Subcutaneous abdominal adipose tissue (tissue), 5 donors: ENCODE results near the gene GINS1.

Source experiments
- H3K27ac ChIP-seq: one replicate; pipeline ENCODE4 v1.7.0; 2013; ENCODE audit warnings: low read depth, mild to moderate bottlenecking, inconsistent platforms, low read length, moderate library complexity
- H3K27me3 ChIP-seq, 5 donors: one replicate each; pipeline ENCODE4 v1.7.0; 2013; ENCODE audit warnings: low read length in 5 of 5, inconsistent platforms in 1 of 5; ENCODE audit not compliant: control insufficient read depth in 5 of 5, insufficient read depth in 4 of 5
- H3K36me3 ChIP-seq, 5 donors: one replicate each; pipeline ENCODE4 v1.7.0; 2013; ENCODE audit warnings: low read length in 5 of 5; ENCODE audit not compliant: control insufficient read depth in 5 of 5, insufficient read depth in 5 of 5
- H3K4me1 ChIP-seq, 5 donors: one replicate each; pipeline ENCODE4 v1.7.0; 2013; ENCODE audit warnings: low read length in 5 of 5, mild to moderate bottlenecking in 3 of 5, moderate library complexity in 1 of 5; ENCODE audit not compliant: control insufficient read depth in 5 of 5, insufficient read depth in 5 of 5
- H3K4me3 ChIP-seq, 5 donors: one replicate each; pipeline ENCODE4 v1.7.0; 2013; ENCODE audit warnings: low read length in 5 of 5, low read depth in 1 of 5
- H3K9ac ChIP-seq, 5 donors: one replicate each; pipeline ENCODE4 v1.7.0; 2013; ENCODE audit warnings: low read length in 5 of 5, mild to moderate bottlenecking in 4 of 5, moderate library complexity in 3 of 5
- H3K9me3 ChIP-seq, 5 donors: one replicate each; pipeline ENCODE4 v1.7.0; 2013; ENCODE audit warnings: low read length in 5 of 5; ENCODE audit not compliant: control insufficient read depth in 5 of 5
- donor health status: healthy.
- donor health status: healthy.
- donor health status: healthy.
- donor health status: healthy.
- donor health status: healthy.

Gene GINS1

DNA sequence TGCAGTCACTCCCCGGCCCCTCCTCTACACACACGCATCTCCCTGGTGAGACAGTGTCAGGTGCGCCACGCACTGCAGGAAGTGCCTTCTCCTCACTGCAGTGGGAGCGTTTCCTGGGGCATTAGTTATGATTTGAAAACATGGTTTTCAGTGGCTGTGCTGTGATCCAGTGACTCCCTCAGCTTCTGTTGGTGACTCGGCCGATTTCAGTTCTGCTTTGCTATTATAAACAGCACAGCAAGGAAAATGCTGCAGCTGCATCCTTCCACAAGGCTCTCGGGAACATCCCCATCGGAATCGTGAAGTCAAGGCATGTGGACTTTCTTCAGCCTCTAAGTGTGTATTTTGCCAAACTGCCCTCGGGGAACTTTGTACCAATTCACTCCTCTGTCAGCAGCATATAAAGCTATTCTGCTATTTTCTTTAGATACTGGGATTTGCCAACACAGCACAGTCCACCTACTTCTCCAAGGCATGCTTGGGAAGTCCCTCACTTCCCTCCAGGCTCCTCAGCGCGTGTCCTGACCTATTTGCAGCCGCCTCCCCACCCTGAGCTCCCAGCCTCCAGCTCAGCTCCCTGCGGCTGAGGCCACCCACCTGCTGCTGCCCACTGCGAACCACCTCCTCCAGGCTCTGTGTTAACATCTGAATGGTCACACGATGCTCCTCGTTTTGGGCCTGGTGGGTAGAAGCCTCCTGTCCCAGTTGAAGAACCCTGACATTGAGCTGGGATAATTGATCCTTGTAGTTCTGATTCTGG, 54.5 kb downstream of the GINS1 start:
- no peak overlapping the region for H3K9ac ChIP-seq
- H3K9me3 ChIP-seq: no peaks in the 10 kb centered on the region
- H3K4me3 ChIP-seq: no peak overlapping the region
- no peaks in the 10 kb centered on the region for H3K27me3 ChIP-seq
- H3K4me1 ChIP-seq: peaks cover 1 to 56% (median 19%) of the 10 kb centered on the region in 5 donors
- H3K27ac ChIP-seq: peak overlapping the region; percentile 37
- peaks cover 0 to 19% (median 11%) of the 10 kb centered on the region in 5 donors for H3K36me3 ChIP-seq

DNA sequence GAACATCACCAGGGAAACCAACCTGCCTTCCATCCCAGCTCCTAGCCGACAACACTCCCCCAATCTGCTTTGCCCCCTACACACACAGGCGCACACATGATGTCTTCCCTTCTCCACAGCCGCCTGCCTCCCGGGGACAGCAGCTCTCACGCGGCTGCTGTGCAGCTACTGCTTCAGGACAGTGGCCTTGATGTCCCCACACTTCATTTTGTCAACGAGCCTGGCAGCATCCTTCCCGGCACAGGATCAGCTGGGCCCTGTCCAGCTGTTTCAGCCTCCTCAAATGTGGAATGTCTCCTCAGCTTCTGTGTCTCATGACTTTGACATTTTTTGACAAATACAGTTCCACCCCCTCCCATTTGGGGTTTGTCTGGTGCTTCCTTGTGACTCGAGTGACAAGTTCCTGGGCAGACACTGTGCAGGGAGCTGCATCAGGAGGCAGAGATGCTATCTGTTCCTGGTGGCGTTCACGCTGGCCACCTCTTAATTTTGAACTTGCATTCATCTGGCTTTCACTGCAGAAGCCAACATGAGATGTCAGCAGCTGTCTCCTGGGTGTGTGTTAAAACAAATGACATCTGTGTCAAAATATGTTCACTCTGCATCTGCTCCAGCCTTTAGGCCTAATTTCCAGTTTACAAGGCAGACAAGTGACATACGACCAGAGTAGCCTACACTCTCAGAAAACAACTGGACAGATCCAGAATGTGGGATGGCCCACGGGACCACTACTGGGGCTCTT, 57.2 kb downstream of the GINS1 start:
- Histone ChIP-seq H3K36me3 (peaks cover 2 to 34% (median 21%) of the 10 kb centered on the region in 5 donors), H3K4me3 (no peak overlapping the region), H3K27me3 (no peaks in the 10 kb centered on the region), H3K27ac (no peak overlapping the region), H3K4me1 (peaks cover 0 to 34% (median 12%) of the 10 kb centered on the region in 5 donors), H3K9me3 (no peaks in the 10 kb centered on the region), H3K9ac (no peak overlapping the region)

DNA sequence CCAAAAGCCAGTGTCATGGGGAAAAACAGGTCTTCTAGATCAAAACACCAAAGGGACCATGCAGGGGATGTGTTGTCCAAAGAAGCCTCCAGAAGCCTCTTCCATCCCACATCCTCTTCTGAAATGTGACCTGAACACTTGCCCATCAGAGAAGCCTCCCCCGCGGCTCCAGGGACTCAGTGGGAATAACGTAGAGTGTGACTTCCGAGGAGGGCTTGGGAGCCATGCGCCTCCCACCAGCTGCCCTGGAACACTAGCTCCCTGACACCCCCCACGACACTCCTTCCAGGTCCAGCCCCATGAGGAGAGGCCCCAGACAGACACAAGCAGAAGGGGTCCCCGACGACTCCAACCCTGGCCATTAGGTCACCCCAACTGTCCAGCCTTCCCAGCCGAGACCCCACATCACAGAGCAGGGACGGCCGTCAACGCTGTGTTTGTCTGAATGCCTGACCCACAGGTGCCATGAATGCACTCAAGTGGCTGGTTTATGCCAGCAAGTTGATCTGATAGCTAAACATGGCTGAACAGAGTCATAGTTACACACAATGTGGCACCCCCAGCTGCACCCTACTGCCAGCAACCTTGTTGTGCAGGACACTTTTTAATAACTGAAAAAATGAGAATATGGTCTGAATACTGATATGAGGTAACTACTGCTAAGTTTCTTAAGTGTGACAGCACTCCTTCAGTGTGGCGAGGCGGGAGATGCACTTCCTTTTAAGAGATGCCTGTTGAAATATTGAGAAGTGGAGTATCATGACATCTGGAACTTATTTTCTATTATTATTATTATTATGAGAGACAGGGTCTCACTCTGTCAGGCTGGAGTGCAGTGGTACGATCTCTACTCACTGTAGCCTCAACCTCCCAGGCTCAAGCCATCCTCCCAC, 58.0 kb downstream of the GINS1 start:
- Histone ChIP-seq H3K27me3 (no peaks in the 10 kb centered on the region), H3K9ac (no peak overlapping the region), H3K9me3 (no peaks in the 10 kb centered on the region), H3K4me3 (no peak overlapping the region), H3K4me1 (peaks cover 0 to 26% (median 12%) of the 10 kb centered on the region in 5 donors), H3K27ac (no peak overlapping the region), H3K36me3 (peaks cover 2 to 37% (median 21%) of the 10 kb centered on the region in 5 donors)

DNA sequence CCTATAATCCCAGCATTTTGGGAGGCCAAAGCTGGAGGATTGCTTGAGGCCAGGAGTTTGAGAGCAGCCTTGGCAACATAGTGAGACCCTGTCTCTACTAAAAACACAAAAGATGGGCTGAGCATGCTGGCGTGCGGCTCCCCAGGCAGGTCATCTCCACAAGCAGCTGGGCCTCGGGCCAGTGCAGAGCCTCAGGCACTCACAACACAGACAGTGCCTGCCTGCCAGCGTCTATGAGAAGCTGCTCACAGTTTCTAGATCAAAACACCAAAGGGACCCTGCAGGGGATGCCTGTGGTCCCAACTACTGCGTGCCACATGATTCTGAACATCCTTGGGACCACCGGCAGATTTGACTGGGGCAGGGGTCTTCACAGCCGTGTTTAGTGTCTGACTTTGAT, 59.4 kb downstream of the GINS1 start:
- Histone ChIP-seq H3K27ac (no peak overlapping the region), H3K27me3 (no peaks in the 10 kb centered on the region), H3K36me3 (peaks cover 2 to 34% (median 14%) of the 10 kb centered on the region in 5 donors), H3K4me1 (peaks cover 0 to 18% (median 11%) of the 10 kb centered on the region in 5 donors), H3K9me3 (no peaks in the 10 kb centered on the region), H3K4me3 (no peak overlapping the region), H3K9ac (no peak overlapping the region)

DNA sequence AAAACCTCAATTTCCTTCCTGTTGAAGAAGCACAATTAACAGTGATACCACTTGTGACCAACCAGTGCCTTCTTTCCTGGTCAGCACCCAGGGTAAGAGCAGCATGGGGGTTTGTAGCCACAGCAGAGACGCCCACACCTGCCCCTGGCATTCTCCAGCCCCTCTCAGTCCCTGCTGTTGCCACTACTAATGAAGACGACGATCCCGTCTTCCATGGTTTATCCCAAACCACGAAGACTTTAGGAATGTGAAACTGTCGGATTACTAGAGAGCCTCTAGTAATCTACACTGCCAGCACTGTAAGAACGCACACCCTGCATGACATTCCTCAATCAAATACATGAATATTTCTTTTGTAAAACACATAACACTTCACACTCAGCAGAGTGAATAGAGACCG, 60.0 kb downstream of the GINS1 start:
- H3K4me1 ChIP-seq: peaks cover 0 to 18% (median 9%) of the 10 kb centered on the region in 5 donors
- H3K4me3 ChIP-seq: no peak overlapping the region
- H3K9ac ChIP-seq: no peak overlapping the region
- no peaks in the 10 kb centered on the region for H3K27me3 ChIP-seq
- peaks cover 2 to 34% (median 14%) of the 10 kb centered on the region in 5 donors for H3K36me3 ChIP-seq
- H3K9me3 ChIP-seq: no peaks in the 10 kb centered on the region
- no peak overlapping the region for H3K27ac ChIP-seq

DNA sequence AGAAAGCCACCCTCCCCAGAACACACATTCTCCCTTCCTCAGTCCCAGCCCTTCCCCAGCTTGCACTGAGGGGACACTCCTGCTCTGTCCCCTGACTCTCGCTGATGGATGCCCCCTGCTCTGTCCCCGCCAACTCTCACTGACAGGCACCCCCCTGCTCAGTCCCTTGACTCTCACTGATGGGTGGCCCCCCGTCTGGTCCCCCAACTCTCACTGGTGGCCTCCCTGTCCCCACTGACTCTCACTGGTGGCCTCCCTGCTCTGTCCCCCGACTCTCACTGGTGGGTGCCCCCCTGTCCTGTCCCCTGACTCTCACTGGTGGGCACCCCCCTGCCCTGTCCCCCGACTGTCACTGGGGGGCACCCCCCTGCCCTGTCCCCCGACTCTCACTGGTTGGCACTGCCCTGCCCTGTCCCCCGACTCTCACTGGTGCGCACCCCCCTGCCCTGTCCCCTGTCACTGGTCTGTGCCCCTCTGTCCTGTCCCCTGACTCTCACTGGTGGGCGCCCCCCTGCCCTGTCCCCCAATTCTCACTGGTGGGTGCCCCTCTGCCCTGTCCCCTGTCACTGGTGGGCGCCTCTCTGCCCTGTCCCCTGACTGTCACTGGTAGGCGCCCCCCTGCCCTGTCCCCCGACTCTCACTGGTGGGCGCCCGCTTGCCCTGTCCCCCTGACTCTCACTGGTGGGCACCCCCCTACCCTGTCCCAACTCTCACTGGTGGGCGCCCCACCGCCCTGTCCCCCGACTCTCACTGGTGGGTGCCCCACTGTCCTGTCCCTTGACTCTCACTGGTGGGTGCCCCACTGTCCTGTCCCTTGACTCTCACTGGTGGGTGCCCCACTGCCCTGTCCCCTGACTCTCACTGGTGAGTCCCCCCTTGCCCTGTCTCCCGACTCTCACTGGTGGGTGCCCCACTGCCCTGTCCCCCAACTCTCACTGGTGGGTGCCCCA, 60.9 kb downstream of the GINS1 start:
- Histone ChIP-seq H3K4me1 (peaks cover 0 to 14% (median 9%) of the 10 kb centered on the region in 5 donors), H3K9me3 (no peaks in the 10 kb centered on the region), H3K9ac (no peak overlapping the region), H3K27me3 (no peaks in the 10 kb centered on the region), H3K36me3 (peaks cover 2 to 32% (median 14%) of the 10 kb centered on the region in 5 donors), H3K27ac (no peak overlapping the region), H3K4me3 (no peak overlapping the region)

DNA sequence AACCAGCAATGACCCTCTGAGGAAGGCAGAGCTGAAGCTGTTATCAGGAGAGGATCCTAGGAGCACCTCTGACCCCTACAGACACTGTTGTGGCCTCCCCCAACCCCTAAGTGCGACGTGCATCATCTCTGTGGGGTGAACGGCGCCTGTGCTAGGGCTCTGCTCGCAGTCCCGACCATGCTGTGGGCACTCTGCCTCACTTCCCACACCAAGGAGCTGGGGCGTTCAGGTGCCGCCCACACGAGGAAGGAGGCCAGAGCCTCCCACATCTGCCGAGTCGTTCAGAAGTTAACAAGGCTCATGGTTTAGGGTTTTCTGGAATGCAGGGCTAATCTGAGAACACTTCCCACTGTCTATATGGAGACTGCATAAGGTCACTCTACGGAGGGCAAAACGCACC, 62.1 kb downstream of the GINS1 start:
- H3K4me3 ChIP-seq: no peak overlapping the region
- no peaks in the 10 kb centered on the region for H3K9me3 ChIP-seq
- no peak overlapping the region for H3K9ac ChIP-seq
- peaks cover 2 to 28% (median 16%) of the 10 kb centered on the region in 5 donors for H3K36me3 ChIP-seq
- H3K27ac ChIP-seq: no peak overlapping the region
- no peaks in the 10 kb centered on the region for H3K27me3 ChIP-seq
- H3K4me1 ChIP-seq: peaks cover 0 to 12% (median 6%) of the 10 kb centered on the region in 5 donors

DNA sequence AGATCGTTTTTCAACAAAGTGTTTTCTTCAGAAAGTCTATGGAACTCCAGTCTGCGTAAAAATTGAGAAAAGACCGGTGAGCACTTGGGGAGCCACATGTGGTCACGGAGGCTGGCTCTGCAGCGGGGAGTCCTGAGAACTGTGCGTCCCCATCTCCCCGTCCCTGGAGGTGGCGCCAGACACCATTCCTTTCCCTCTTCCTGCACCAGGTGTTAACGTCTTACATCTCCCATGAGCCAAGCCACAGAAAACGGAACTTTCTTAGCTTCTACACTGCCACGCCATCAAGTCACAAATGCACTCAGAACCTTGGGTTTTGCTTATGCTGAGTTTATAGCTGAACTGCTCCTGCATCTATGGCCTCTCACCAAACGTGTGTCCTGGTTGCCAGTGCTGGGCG, 62.6 kb downstream of the GINS1 start:
- H3K27ac ChIP-seq: no peak overlapping the region
- H3K4me3 ChIP-seq: no peak overlapping the region
- no peaks in the 10 kb centered on the region for H3K9me3 ChIP-seq
- no peaks in the 10 kb centered on the region for H3K27me3 ChIP-seq
- H3K9ac ChIP-seq: no peak overlapping the region
- H3K4me1 ChIP-seq: peaks cover 0 to 7% (median 3%) of the 10 kb centered on the region in 5 donors
- H3K36me3 ChIP-seq: peaks cover 2 to 28% (median 14%) of the 10 kb centered on the region in 5 donors

DNA sequence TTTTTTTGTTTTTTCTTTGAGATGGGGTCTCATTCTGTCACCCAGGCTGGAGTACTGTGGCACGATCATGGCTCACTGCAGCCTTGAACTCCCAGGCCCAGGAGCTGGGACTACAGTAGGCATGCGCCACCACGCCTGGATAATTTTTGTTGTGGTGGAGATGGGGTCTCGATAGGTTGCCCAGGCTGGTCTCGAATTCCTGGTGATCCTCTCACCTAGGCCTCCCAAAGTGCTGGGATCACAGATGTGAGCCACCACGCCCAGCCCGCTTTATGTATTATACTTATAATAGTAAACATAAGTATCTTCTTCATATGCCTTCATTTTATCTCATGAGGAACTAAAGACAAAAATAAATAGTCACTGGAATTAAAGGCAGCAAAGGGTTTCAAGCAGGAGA, 63.5 kb downstream of the GINS1 start:
- H3K9me3 ChIP-seq: no peaks in the 10 kb centered on the region
- no peaks in the 10 kb centered on the region for H3K4me1 ChIP-seq
- peaks cover 2 to 29% (median 14%) of the 10 kb centered on the region in 5 donors for H3K36me3 ChIP-seq
- H3K27ac ChIP-seq: no peak overlapping the region
- no peaks in the 10 kb centered on the region for H3K27me3 ChIP-seq
- H3K4me3 ChIP-seq: no peak overlapping the region
- H3K9ac ChIP-seq: no peak overlapping the region
